PFSK-1 (cell line): ENCODE measurements around the gene RBBP8.

Experiments used
- FOXP2 ChIP-seq: optimal IDR thresholded peaks from 2 replicates; pipeline ENCODE3; 2011; ENCODE audit warnings: borderline replicate concordance, control low read depth, inconsistent platforms; ENCODE audit not compliant: insufficient read depth; ENCODE audit errors: extremely low read length, extremely low read depth
- POLR2AphosphoS5 ChIP-seq: IDR thresholded peaks from 2 replicates; pipeline ENCODE4 v1.6.1; 2012; ENCODE audit warnings: low read depth, mild to moderate bottlenecking, control low read depth, low read length, moderate library complexity
- SIN3A ChIP-seq: IDR thresholded peaks from 2 replicates; pipeline ENCODE4 v1.6.1; 2012; ENCODE audit warnings: mild to moderate bottlenecking, low read length, moderate library complexity, borderline replicate concordance; ENCODE audit not compliant: insufficient read depth
- TAF1 ChIP-seq: IDR thresholded peaks from 2 replicates; pipeline ENCODE4 v1.6.1; 2012; ENCODE audit warnings: low read length, control low read depth, borderline replicate concordance; ENCODE audit not compliant: insufficient read depth
- TF ChIP-seq, protein P1 (sequence below), 2 experiments: IDR thresholded peaks; 2 replicates each; pipeline versions ENCODE4 v1.6.1 to v1.8.0; 2011 to 2012; ENCODE audit warnings: low read depth in 2 of 2, low read length in 2 of 2, control low read depth in 1 of 2, inconsistent platforms in 1 of 2, mild to moderate bottlenecking in 1 of 2, moderate library complexity in 1 of 2; ENCODE audit not compliant: insufficient read depth in 1 of 2

RBBP8 gene

DNA sequence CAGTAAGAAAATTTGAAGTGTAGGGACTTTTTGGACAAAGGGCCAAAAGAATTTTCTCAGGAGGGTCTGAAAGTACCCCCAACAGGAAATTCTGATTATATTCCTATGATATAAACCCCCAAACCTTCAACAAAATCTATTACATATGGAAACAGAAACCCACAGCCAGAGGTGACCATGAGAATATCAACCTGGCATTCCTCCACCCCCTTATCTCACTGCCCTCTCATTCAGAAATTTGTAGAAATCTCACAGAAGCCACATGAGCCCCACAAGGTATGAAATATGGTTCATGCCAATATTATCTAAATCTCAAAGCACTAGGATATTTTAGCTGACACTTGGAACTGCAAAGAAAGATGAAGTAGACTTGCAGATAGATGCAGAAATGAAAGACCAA, 31.0 kb upstream of the RBBP8 start:
- TF ChIP-seq, protein P1, sequence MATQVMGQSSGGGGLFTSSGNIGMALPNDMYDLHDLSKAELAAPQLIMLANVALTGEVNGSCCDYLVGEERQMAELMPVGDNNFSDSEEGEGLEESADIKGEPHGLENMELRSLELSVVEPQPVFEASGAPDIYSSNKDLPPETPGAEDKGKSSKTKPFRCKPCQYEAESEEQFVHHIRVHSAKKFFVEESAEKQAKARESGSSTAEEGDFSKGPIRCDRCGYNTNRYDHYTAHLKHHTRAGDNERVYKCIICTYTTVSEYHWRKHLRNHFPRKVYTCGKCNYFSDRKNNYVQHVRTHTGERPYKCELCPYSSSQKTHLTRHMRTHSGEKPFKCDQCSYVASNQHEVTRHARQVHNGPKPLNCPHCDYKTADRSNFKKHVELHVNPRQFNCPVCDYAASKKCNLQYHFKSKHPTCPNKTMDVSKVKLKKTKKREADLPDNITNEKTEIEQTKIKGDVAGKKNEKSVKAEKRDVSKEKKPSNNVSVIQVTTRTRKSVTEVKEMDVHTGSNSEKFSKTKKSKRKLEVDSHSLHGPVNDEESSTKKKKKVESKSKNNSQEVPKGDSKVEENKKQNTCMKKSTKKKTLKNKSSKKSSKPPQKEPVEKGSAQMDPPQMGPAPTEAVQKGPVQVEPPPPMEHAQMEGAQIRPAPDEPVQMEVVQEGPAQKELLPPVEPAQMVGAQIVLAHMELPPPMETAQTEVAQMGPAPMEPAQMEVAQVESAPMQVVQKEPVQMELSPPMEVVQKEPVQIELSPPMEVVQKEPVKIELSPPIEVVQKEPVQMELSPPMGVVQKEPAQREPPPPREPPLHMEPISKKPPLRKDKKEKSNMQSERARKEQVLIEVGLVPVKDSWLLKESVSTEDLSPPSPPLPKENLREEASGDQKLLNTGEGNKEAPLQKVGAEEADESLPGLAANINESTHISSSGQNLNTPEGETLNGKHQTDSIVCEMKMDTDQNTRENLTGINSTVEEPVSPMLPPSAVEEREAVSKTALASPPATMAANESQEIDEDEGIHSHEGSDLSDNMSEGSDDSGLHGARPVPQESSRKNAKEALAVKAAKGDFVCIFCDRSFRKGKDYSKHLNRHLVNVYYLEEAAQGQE (IDR thresholded peaks at IDR 0.05; ENCODE audit: insufficient read depth in 1 of 2, low read depth in 2 of 2, low read length in 2 of 2), result no peak
- no peak for TF ChIP-seq TAF1
- TF ChIP-seq FOXP2, result no peak
- TF ChIP-seq POLR2AphosphoS5, result no peak
- no peak for TF ChIP-seq SIN3A

DNA sequence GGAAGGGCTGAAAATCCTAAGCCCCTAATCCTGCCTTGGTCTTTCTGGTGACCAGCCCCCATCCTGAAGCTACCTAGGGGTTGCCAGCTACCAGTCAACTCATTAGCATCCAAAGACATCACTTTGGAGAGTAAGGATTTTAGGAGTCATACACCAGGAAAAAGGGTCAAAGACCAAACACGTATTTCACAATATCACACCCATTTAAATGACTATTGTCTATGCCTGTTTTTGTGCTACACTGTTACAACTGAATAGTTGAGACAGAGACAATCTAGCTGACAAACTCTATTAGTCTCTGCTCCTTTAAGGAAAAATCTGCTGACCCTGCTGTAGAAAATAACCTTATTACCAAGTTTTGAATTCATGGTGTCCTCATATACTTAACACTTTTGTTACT, 21.0 kb upstream of the RBBP8 start:
- TF ChIP-seq SIN3A (no peak), FOXP2 (no peak), TAF1 (no peak), POLR2AphosphoS5 (no peak)
- TF ChIP-seq, protein P1 (IDR thresholded peaks at IDR 0.05; ENCODE audit: insufficient read depth in 1 of 2, low read depth in 2 of 2, low read length in 2 of 2), result no peak

- no peak for TF ChIP-seq POLR2AphosphoS5
- no peak for TF ChIP-seq SIN3A
- TF ChIP-seq TAF1, result no peak
- TF ChIP-seq, protein P1 (IDR thresholded peaks at IDR 0.05; ENCODE audit: insufficient read depth in 1 of 2, low read depth in 2 of 2, low read length in 2 of 2), result no peak
- TF ChIP-seq FOXP2, result no peak
Measured at GRCh38 chr18:22912835-22913234, 20.3 kb upstream of the RBBP8 start.

- TF ChIP-seq TAF1, result no peak
Measured at GRCh38 chr18:22913861-22914260, 19.3 kb upstream of the RBBP8 start.

DNA sequence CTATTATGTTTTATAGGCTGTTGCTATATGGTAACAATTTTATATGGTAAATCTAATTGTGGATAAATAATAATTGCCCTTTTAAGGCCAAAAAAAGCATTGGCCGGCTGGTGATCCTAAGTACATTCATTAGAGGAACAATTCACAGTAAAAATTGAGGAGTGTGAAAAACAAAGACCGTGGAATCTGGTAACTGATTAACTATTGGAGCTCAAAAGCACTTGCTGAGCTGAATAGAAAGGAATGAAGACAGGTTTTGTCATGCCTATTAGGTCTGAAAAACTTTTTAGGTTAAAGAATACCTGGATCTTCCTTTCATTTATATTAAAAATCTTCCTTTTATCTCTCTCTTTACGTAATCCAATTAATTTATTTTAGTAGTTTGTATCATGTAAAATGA, 18.5 kb upstream of the RBBP8 start:
- TF ChIP-seq FOXP2 (no peak), SIN3A (no peak), POLR2AphosphoS5 (no peak), TAF1 (no peak)
- TF ChIP-seq, protein P1 (IDR thresholded peaks at IDR 0.05; ENCODE audit: insufficient read depth in 1 of 2, low read depth in 2 of 2, low read length in 2 of 2), result no peak
